Esophagus muscularis mucosa (tissue), 4 donors: ENCODE results near the gene ABCC4. TPM values are rescaled to one million over a fixed set of nuclear protein-coding genes. Genes with fewer than 3 reads are reported as not detected.

Source experiments
- DNase-seq: peaks from one replicate; pipeline ENCODE4 v3.0.0-alpha.2; 2017; ENCODE audit errors: extremely low spot score
- H3K27ac ChIP-seq, 4 donors: fragments of 200-600 bp; sonication (generic); replicated peaks in 1 of 4; 1 replicate in 3 of 4; 2 replicates in 1 of 4; pipeline ENCODE4 v1.5.1; 2016 to 2019; ENCODE audit warnings: mild to moderate bottlenecking in 1 of 4
- H3K27me3 ChIP-seq, 4 donors: fragments of 200-600 bp; sonication (generic); one replicate each; pipeline versions ENCODE4 v1.5.1 to v1.6.0; 2016 to 2019
- H3K36me3 ChIP-seq, 4 donors: fragments of 200-600 bp; sonication (generic); one replicate each; pipeline ENCODE4 v1.5.1; 2016 to 2019
- H3K4me1 ChIP-seq, 4 donors: fragments of 200-600 bp; sonication (generic); one replicate each; pipeline ENCODE4 v1.5.1; 2016 to 2019
- H3K4me3 ChIP-seq, 4 donors: fragments of 200-600 bp; sonication (generic); 1 replicate in 2 of 4; 2 replicates in 2 of 4; pipeline ENCODE4 v1.5.1; 2016 to 2019; ENCODE audit warnings: mild to moderate bottlenecking in 4 of 4, moderate library complexity in 1 of 4
- H3K9me3 ChIP-seq, 4 donors: fragments of 200-600 bp; sonication (generic); 1 replicate in 3 of 4; 2 replicates in 1 of 4; pipeline ENCODE4 v1.5.1; 2016 to 2019
- CTCF ChIP-seq, 3 experiments: fragments of 200-600 bp in 2 of 3; fragments of 450-650 bp in 1 of 3; sonication (generic) in 2 of 3; IDR thresholded peaks; one replicate each; pipeline ENCODE4 v1.5.1; 2017 to 2019; ENCODE audit warnings: antibody characterized with exemption in 3 of 3, mild to moderate bottlenecking in 2 of 3, moderate library complexity in 1 of 3
- EP300 ChIP-seq: sonication (generic); formaldehyde crosslinking; IDR thresholded peaks from one replicate; pipeline ENCODE4 v1.6.1; 2017; ENCODE audit warnings: antibody characterized with exemption
- POLR2A ChIP-seq: fragments of 450-650 bp; IDR thresholded peaks from one replicate; pipeline ENCODE4 v1.6.1; 2017; ENCODE audit warnings: antibody characterized with exemption, moderate library complexity, mild to moderate bottlenecking, low read depth
- POLR2AphosphoS5 ChIP-seq, 2 donors: sonication (generic); formaldehyde crosslinking; IDR thresholded peaks; one replicate each; pipeline ENCODE4 v1.6.1; 2017; ENCODE audit warnings: antibody characterized with exemption in 2 of 2
- WGBS: methylation state at CpG from one replicate; pipeline ENCODE4 v1.1.5; 2018; 5-methylcytosine and 5-hydroxymethylcytosine counted together
- intact Hi-C: fragments of 100-400 bp; cut with DNase I; formaldehyde crosslinking; loops from one replicate; pipeline ENCODE4 v1.15.1; 2023
- total RNA-seq, 4 donors: library from RNA; depleted of rRNA; stranded (reverse); fragments of >200 nt; gene quantifications; one replicate each; pipeline versions ENCODE4 v1.1.0 to v1.2.1, GENCODE V29; 2016

The ABCC4 gene
- total RNA-seq, 4 donors from 2014 or later, result 5.0 to 6.3 (median 6.0) TPM

- TF ChIP-seq CTCF (IDR thresholded peaks at IDR 0.05) (no peak), POLR2AphosphoS5 (IDR thresholded peaks at IDR 0.05) (no peak), POLR2A (no peak), EP300 (no peak)
- intact Hi-C loops, result no loop called here
- no peak overlapping the region for H3K4me3 ChIP-seq
- H3K27ac ChIP-seq, result no peak overlapping the region
- 94% methylated on average over 6 of the region's 6 CpGs for WGBS
- H3K36me3 ChIP-seq, result no peaks in the 10 kb centered on the region
- no peaks in the 10 kb centered on the region for H3K27me3 ChIP-seq
- no peaks in the 10 kb centered on the region for H3K4me1 ChIP-seq
- no peak for DNase-seq
- H3K9me3 ChIP-seq, result no peaks in the 10 kb centered on the region
These were observed 280.8 kb downstream of the ABCC4 start for GRCh38 chr13:95020298-95020987.

- DNase-seq, result no peak
- intact Hi-C loops, result no loop called here
These were observed 281.4 kb downstream of the ABCC4 start for GRCh38 chr13:95019886-95020285.

GRCh38 chr13:95007322-95007721 lies 293.9 kb downstream of the ABCC4 start:
- H3K27me3 ChIP-seq, result peaks cover 0 to 22% (median 7%) of the 10 kb centered on the region in 4 donors
- WGBS, result 93% methylated on average over 12 of the region's 12 CpGs
- no peaks in the 10 kb centered on the region for H3K9me3 ChIP-seq
- H3K36me3 ChIP-seq, result no peaks in the 10 kb centered on the region
- no peak overlapping the region for H3K27ac ChIP-seq
- H3K4me3 ChIP-seq, result no peak overlapping the region
- DNase-seq, result no peak
- intact Hi-C loops, result no loop called here
- no peak for TF ChIP-seq POLR2AphosphoS5 (IDR thresholded peaks at IDR 0.05)
- TF ChIP-seq POLR2A, result no peak
- no peak for TF ChIP-seq CTCF (IDR thresholded peaks at IDR 0.05)
- TF ChIP-seq EP300, result no peak
- peaks cover 4 to 9% (median 7%) of the 10 kb centered on the region in 4 donors for H3K4me1 ChIP-seq

More at GRCh38 chr13:95019886-95020285, 281.4 kb downstream of the ABCC4 start:
- no peak for TF ChIP-seq CTCF (IDR thresholded peaks at IDR 0.05)
- TF ChIP-seq EP300, result no peak
- no peak for TF ChIP-seq POLR2A
- TF ChIP-seq POLR2AphosphoS5 (IDR thresholded peaks at IDR 0.05), result no peak
- WGBS, result 61% methylated on average over 7 of the region's 7 CpGs
- no peaks in the 10 kb centered on the region for H3K27me3 ChIP-seq
- no peak overlapping the region for H3K4me3 ChIP-seq
- no peak overlapping the region for H3K27ac ChIP-seq
- H3K36me3 ChIP-seq, result no peaks in the 10 kb centered on the region
- no peaks in the 10 kb centered on the region for H3K9me3 ChIP-seq
- H3K4me1 ChIP-seq, result no peaks in the 10 kb centered on the region

- Histone ChIP-seq H3K27ac (no peak overlapping the region), H3K4me1 (peaks cover 4 to 9% (median 7%) of the 10 kb centered on the region in 4 donors), H3K36me3 (no peaks in the 10 kb centered on the region), H3K27me3 (peaks cover 0 to 36% (median 7%) of the 10 kb centered on the region in 4 donors), H3K4me3 (no peak overlapping the region), H3K9me3 (no peaks in the 10 kb centered on the region)
- DNase-seq, result no peak
- TF ChIP-seq POLR2AphosphoS5 (IDR thresholded peaks at IDR 0.05) (no peak), POLR2A (no peak), EP300 (no peak), CTCF (IDR thresholded peaks at IDR 0.05) (no peak)
- intact Hi-C loops, result no loop called here
These were observed 296.0 kb downstream of the ABCC4 start for GRCh38 chr13:95005300-95005699.
